Psoas muscle (tissue), 8 donors: ENCODE data around the gene RPL13. TPM values are rescaled to one million over a fixed set of nuclear protein-coding genes. Genes with fewer than 3 reads are reported as not detected.

Source experiments
- ATAC-seq, 4 donors: fragments of 200-7000 bp; cut with Tn5 transposase; one replicate each; pipeline ENCODE4 v1.9.1; 2020; ENCODE audit warnings: moderate library complexity in 3 of 4, mild to moderate bottlenecking in 2 of 4
- DNase-seq, 2 donors: peaks; one replicate each; pipeline ENCODE4 v3.0.0-alpha.2; 2020
- H3K27ac ChIP-seq: fragments of 200-600 bp; one replicate; pipeline ENCODE4 v1.8.0; 2022
- H3K27me3 ChIP-seq, 3 donors: fragments of 200-600 bp in 1 of 3; one replicate each; pipeline versions ENCODE4 v1.6.1 to v1.8.0; 2013 to 2022; ENCODE audit warnings: low read length in 2 of 3, mild to moderate bottlenecking in 2 of 3, moderate library complexity in 1 of 3; ENCODE audit not compliant: insufficient read depth in 3 of 3
- H3K36me3 ChIP-seq, 2 donors: fragments of 200-600 bp in 1 of 2; one replicate each; pipeline versions ENCODE4 v1.6.1 to v1.8.0; 2013 to 2022; ENCODE audit warnings: low read depth in 1 of 2, mild to moderate bottlenecking in 1 of 2, moderate library complexity in 1 of 2; ENCODE audit not compliant: insufficient read depth in 1 of 2
- H3K4me1 ChIP-seq: fragments of 200-600 bp; one replicate; pipeline ENCODE4 v1.8.0; 2022
- H3K4me3 ChIP-seq: fragments of 200-600 bp; one replicate; pipeline ENCODE4 v1.8.0; 2022; ENCODE audit warnings: mild to moderate bottlenecking
- H3K9me3 ChIP-seq: fragments of 200-600 bp; one replicate; pipeline ENCODE4 v1.8.0; 2022
- WGBS, 3 donors: extraction: QIAGEN DNeasy Blood & Tissue Kit; methylation state at CpG; one replicate each; pipeline versions ENCODE4 v1.1.6 to v1.1.7; 2013; 5-methylcytosine and 5-hydroxymethylcytosine counted together
- intact Hi-C, 2 donors: fragments of 100-400 bp; cut with DNase I; formaldehyde crosslinking; loops; one replicate each; pipeline versions ENCODE4 v1.11.0 to v1.14.2; 2022
- polyA plus RNA-seq, 3 donors: library from polyadenylated mRNA; stranded (reverse); fragments of 200-250 nt; gene quantifications; one replicate each; pipeline ENCODE4 v1.2.3, GENCODE V29; 2013
- total RNA-seq, 4 donors: library from RNA; stranded (reverse); fragmentation: NEBNext Ultra II Directional in 2 of 4; extraction: Animal tissue kit (Norgen Biotek cat#: 25700) in 2 of 4; gene quantifications; one replicate each; pipeline versions ENCODE4 v1.2.1 to v1.2.4, GENCODE V29; 2021 to 2023
- TF ChIP-seq, protein P1 (sequence below): fragments of 200-600 bp; IDR thresholded peaks from one replicate; pipeline ENCODE4 v1.8.0; 2022; ENCODE audit warnings: antibody characterized with exemption
- donor health status: healthy with polysubstance abuse.
- donor health status: DM: no; HTN: no; CAD: no; lungs with moderate emphysema.
- donor health status: Bipolar disorder and iron deficiency.
- donor health status: healthy.
- donor health status: DM: yes; HTN: yes; CAD: no.
- donor health status: DM: no; HTN: no; CAD: no.
- donor health status: DM: no; HTN: no; CAD: no.
- donor health status: DM: yes; HTN: yes; CAD: no.

The RPL13 gene
- total and polyA plus RNA-seq, 7 donors = 1,039 to 7,334 (median 1,769) TPM

DNA sequence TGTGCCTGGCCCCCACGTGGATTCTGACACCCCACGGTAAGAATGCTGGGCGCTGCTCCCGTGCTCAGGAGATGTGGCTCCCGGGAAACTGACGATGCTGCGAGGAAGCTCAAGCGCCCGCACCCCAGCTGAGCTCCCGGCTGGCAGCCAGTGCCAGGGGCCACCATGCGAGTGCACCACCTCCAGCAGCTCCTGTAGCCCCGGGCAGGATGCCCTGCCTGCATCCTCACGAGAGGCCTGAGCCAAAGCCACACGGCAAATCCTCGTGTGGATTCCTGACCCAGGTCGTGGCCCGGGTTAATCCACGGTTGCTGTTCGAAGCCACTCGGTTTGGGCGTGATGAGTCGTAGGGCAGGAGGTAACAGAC, 41.4 kb downstream of the RPL13 start:
- Histone ChIP-seq H3K27ac (no peak overlapping the region), H3K36me3 (no peaks in the 10 kb centered on the region), H3K4me3 (no peak overlapping the region), H3K27me3 (peaks cover 0 to 16% (median 3%) of the 10 kb centered on the region in 3 donors), H3K4me1 (no peaks in the 10 kb centered on the region), H3K9me3 (no peaks in the 10 kb centered on the region)
- no peak for ATAC-seq
- TF ChIP-seq, protein P1, sequence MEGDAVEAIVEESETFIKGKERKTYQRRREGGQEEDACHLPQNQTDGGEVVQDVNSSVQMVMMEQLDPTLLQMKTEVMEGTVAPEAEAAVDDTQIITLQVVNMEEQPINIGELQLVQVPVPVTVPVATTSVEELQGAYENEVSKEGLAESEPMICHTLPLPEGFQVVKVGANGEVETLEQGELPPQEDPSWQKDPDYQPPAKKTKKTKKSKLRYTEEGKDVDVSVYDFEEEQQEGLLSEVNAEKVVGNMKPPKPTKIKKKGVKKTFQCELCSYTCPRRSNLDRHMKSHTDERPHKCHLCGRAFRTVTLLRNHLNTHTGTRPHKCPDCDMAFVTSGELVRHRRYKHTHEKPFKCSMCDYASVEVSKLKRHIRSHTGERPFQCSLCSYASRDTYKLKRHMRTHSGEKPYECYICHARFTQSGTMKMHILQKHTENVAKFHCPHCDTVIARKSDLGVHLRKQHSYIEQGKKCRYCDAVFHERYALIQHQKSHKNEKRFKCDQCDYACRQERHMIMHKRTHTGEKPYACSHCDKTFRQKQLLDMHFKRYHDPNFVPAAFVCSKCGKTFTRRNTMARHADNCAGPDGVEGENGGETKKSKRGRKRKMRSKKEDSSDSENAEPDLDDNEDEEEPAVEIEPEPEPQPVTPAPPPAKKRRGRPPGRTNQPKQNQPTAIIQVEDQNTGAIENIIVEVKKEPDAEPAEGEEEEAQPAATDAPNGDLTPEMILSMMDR = no peak
- intact Hi-C loops = no loop called here
- no peak for DNase-seq
- whole genome bisulfite sequencing, 3 donors = 35 to 37% (median 36%) methylated on average over 21 to 22 of the region's 22 CpGs

DNA sequence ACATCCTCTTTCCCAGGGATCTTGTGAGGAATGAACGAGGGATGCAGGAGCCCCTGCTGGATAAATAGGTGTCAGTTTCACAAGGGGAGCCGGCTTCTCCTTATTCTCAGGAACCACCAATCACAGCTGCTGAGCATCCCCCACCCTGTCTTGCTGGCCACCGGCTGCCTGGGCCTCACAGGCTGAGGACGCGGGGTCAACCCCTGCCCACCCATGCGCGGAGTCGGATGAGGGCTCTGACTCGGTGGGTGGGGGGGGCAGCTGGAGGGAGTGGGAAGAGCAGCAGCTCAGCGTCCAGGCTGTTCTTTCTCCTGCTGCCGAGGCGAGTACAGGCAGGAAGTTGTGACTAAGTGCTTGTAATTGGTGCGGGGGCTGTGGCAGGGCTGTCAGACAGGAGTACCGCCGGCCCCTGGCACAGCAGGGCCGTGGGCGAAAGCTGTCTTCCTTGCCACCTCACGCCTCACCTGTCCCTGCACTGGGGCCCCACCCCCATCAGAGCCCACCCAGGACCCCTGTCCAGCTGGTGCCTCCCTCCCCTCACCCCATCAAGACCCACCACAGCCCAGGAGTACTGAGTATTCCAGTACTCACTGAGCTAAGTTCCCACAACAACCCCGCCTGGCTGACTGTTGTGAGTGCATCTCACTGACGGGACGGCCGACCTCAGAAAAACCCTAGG, 41.9 kb downstream of the RPL13 start:
- H3K4me3 ChIP-seq = no peak overlapping the region
- H3K9me3 ChIP-seq = no peaks in the 10 kb centered on the region
- TF ChIP-seq, protein P1 = no peak
- ATAC-seq = peak in 2 of 4 donors; percentile 21 to 34
- no peaks in the 10 kb centered on the region for H3K4me1 ChIP-seq
- intact Hi-C loops = no loop called here
- 3% methylated on average over 18 to 22 of the region's 22 CpGs for WGBS, 3 donors
- no peak overlapping the region for H3K27ac ChIP-seq
- H3K27me3 ChIP-seq = peaks cover 0 to 16% (median 3%) of the 10 kb centered on the region in 3 donors
- no peak for DNase-seq
- no peaks in the 10 kb centered on the region for H3K36me3 ChIP-seq

DNA sequence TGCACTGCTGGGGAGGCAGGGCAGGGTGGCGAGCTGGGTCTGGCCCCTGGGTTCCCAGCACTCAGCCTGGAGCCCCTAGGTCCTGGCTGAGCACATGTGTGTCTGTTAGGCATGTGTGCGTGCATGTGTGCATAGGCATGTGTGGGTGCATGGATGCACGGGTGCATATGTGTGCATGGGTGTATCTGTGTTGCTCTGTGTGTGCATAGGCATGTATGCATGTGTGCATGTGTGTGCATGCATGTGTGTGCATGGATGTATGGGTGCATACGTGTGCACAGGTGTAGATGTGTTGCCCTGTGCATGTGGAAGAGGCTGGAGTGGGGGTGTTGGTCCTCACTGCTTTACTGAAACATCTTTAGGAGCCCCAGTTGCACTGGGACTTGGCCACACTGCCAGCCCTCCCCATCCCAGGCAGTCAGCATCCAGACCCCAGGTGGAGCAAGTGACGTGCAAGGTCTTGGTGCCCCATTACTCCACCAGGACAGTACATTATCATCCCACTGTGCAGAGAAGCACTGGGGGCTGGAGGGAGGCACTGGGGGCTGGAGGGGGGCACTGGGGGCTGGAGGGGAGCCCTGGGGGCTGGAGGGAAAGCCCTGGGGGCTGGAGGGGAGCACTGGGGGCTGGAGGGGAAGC, 42.6 kb downstream of the RPL13 start:
- H3K9me3 ChIP-seq = no peaks in the 10 kb centered on the region
- no peak overlapping the region for H3K27ac ChIP-seq
- intact Hi-C loops = no loop called here
- H3K4me3 ChIP-seq = no peak overlapping the region
- TF ChIP-seq, protein P1 = no peak
- WGBS, 3 donors = 43 to 58% (median 46%) methylated on average over 5 of the region's 5 CpGs
- H3K27me3 ChIP-seq = peaks cover 0 to 16% (median 3%) of the 10 kb centered on the region in 3 donors
- no peaks in the 10 kb centered on the region for H3K36me3 ChIP-seq
- no peak for ATAC-seq
- DNase-seq = no peak
- no peaks in the 10 kb centered on the region for H3K4me1 ChIP-seq

DNA sequence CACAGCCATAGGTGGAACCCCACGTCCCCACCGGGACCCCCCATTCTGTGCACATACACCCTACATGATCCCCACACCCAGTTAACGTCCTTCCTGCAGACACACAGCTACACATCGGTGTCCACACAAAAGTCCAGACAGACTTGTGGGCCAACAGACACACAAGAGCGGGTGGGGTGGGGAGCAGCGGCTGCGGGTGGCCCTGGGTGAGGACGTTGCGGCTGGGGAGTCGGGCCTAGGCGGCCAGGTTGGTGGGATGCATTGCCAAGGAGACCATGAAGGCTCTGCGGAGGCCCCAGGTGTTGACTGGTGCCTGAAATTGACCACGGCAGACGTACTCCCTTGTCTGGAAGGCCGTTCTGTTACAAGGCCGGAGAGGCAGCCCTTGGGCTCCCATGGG, 44.3 kb downstream of the RPL13 start:
- WGBS, 3 donors = 74 to 90% (median 79%) methylated on average over 16 of the region's 16 CpGs
- H3K27me3 ChIP-seq = peaks cover 0 to 24% (median 3%) of the 10 kb centered on the region in 3 donors
- TF ChIP-seq, protein P1 = no peak

More for the DNA sequence above, 44.3 kb downstream of the RPL13 start:
- intact Hi-C loops = no loop called here
- DNase-seq (no peak), ATAC-seq (no peak)
- no peaks in the 10 kb centered on the region for H3K36me3 ChIP-seq
- no peak overlapping the region for H3K4me3 ChIP-seq
- no peaks in the 10 kb centered on the region for H3K4me1 ChIP-seq
- no peak overlapping the region for H3K27ac ChIP-seq
- H3K9me3 ChIP-seq = no peaks in the 10 kb centered on the region
